HTR-8/SVneo (cell line): ENCODE measurements around the gene HSD3B7.
A peak's percentile ranks its signal among the peaks of the same experiment; 100 is the strongest.

Experiments
- DNase-seq: peaks from one replicate; pipeline ENCODE4 v3.0.0; 2011; ENCODE audit warnings: low spot score, mixed read lengths; ENCODE audit not compliant: insufficient read length
- FAIRE-seq: peaks from 2 replicates; lab custom pipeline; 2011; peaks lifted over from hg19 to GRCh38; lab: Jason Lieb, UNC

Gene HSD3B7

GRCh38 chr16:30980959-30981358, 4.0 kb upstream of the HSD3B7 start:
- FAIRE-seq (no peak), DNase-seq (no peak)

GRCh38 chr16:30982548-30983288, 2.3 kb upstream of the HSD3B7 start:
- DNase-seq (no peak), FAIRE-seq (no peak)

GRCh38 chr16:30983289-30983889, 1.6 kb upstream of the HSD3B7 start:
- DNase-seq (no peak), FAIRE-seq (no peak)

GRCh38 chr16:30983898-30984610, 953 bp upstream of the HSD3B7 start:
- no peak for DNase-seq
- FAIRE-seq: no peak

GRCh38 chr16:30985401-30986128, 558 bp downstream of the HSD3B7 start:
- FAIRE-seq (peak; percentile 90), DNase-seq (peak; percentile 51)

DNA sequence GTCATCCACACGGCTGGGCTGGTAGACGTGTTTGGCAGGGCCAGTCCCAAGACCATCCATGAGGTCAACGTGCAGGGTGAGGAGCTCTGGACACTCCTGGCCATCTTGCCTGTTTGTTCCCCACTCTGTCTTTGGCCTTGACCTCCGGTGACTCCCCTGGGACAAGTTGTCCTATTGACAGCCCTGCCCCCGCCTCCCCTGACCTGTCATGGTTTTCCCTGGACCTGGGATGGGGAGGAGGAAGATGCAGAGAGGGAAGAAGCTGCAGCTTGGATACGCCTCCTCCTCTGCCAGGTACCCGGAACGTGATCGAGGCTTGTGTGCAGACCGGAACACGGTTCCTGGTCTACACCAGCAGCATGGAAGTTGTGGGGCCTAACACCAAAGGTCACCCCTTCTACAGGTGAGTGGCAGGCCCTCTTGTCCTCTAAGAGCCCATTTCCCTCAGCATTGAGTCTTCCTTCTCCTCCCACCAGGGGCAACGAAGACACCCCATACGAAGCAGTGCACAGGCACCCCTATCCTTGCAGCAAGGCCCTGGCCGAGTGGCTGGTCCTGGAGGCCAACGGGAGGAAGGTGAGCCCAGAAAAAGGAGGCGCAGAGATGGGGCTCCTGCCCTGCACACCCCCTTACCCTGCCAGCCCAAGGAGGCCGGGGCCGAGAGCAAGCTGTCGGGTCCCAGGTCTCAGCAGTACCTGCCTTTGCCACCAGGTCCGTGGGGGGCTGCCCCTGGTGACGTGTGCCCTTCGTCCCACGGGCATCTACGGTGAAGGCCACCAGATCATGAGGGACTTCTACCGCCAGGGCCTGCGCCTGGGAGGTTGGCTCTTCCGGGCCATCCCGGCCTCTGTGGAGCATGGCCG, 1.4 kb downstream of the HSD3B7 start:
- FAIRE-seq: peak; percentile 77
- no peak for DNase-seq

GRCh38 chr16:30987581-30988190, 2.7 kb downstream of the HSD3B7 start:
- no peak for DNase-seq
- FAIRE-seq: no peak

DNA sequence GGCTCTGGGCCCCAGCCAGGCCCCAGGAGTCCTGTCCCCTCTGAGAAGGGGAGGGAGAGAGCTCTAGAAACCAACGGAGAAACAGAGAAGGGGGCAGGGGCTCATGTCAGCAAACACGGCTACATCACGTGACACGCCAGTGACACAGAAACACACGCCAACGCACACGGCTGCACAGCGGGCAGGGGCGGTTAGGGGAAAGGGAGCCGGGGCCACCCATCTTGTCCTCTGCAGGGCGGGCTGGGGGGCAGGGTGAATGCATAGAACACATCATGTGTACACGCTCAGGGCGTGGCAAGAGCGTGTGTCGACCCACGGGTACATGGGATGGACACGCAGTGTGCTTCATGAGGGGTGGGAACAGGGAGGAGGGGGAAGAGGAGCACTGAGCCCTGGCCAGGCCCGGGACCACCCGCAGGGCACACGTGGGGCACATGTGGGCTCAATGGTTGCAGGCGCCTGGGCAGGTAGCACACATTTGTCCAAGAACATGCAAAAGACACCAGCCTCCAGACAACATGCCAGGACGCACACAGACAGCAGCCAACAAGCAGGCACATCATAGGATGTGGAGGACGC, 4.6 kb downstream of the HSD3B7 start:
- DNase-seq (no peak), FAIRE-seq (no peak)

GRCh38 chr16:30990105-30990504, 5.1 kb downstream of the HSD3B7 start:
- FAIRE-seq: no peak
- DNase-seq: no peak

- no peak for DNase-seq
Observed at GRCh38 chr16:30991052-30991451, 6.0 kb downstream of the HSD3B7 start.

DNA sequence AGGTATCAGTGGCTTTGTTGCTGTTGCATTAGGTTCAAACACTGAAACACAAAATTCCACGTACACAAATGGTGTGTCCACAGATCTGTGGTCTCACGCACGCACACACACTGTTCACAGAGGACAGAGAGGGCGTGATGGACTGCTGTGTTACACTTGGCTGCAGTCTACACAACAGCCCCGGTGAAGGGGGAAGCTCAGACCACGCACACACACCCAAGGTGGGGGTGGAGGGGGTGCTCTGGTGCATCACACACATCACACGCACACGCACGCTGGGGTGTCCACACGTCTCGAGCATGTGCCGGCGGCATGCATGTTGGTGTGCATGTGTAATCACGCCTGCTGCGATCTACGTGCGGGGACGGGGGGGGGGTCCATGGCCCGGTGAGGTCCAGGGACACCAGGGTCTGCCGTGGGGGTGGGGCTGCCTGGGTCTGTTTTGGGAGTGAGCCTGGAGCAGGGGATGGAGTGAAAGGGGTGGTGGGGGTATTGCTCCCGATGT, 7.3 kb downstream of the HSD3B7 start:
- no peak for DNase-seq
- FAIRE-seq: peak; percentile 57

More at GRCh38 chr16:30991052-30991451, 6.0 kb downstream of the HSD3B7 start:
- FAIRE-seq: no peak

DNA sequence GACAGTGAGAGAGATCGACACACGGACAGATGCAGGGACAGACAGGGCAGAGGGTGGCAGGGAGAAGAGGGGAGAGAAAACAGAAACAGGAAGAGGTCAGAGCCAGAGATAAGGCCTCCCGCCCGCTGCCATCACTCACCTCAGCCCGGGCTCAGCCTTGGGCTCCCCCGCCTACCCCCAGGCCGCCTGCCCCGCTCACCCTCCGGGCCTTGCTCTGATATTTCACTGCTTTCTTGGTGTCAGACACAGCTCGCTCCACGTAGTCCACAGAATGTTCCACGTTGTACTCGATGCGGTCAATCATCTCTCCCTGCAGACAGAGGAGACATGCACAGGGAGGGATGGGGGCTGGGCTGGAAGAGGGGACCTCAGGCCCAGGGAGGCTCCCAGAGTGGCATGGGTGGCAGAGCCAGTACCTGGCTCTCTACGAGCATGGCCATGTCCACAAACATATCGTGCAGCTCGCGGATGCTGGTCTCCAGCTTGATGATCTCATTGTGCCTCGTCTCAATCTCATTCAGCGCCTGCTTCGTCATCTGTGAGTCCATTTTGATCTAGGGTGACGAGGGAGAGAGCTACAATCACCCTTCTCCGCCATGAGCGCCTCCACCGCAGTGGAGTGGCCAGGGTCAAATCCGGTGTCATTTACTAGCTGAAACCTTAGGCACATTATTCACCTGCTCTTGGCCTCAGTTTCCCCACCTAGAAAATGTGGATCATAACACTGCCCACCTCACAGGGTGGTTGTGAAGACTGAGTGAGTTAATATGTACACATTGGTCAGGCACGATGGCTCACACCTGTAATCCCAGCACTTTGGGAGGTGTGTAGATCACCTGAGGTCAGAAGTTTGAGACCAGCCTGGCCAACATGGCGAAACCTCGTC, 8.2 kb downstream of the HSD3B7 start:
- no peak for DNase-seq
- no peak for FAIRE-seq

DNA sequence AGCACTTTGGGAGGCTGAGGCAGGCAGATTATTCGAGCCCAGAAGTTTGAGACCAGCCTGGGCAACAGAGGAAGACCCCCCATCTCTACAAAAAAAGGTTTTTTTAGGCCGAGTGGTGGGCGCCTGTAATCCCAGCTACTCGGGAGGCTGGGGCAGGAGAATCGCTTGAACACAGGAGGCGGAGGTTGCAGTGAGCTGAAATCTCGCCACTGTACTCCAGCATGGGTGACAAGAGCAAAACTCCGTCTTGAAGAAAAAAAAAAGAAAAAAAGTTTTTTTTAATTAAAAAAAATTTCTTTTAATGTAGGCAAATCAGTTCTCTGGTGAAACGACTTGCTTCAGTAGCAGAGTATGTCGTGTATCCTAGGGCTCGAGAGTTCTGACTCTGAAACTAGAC, 10.9 kb downstream of the HSD3B7 start:
- no peak for FAIRE-seq
- no peak for DNase-seq

DNA sequence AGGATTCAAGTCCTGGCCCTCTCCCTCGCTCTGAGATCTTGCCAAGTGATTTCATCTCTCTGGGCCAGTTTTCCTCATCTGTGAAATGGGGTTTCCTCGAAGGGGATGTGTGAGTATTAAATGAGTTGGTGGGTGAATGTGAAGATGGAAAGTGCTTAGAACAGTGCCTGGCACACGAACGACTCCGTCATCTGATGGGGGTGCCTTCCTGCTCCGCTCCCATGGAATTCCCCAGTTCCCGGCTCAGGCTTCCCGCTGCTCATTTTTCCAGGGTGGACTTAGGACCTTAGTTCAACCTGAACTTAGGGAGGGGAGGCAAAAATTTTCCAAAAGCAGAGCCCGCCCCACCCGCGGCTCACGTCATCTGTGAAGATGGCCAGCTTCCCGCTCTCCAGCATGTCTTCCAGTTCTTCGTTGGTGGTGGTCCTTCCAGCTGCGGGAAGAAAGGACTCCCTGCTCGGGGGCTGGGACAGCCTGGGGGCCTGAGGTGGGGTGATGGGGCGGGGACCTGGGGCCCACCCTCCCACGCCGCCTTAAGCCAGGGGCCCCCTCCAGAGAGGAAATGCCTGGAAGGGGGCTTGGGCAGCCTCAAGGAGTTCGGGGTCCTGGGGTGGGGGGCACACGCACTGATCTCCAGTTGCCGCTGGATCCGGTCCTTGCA, 11.4 kb downstream of the HSD3B7 start:
- FAIRE-seq (no peak), DNase-seq (no peak)

DNA sequence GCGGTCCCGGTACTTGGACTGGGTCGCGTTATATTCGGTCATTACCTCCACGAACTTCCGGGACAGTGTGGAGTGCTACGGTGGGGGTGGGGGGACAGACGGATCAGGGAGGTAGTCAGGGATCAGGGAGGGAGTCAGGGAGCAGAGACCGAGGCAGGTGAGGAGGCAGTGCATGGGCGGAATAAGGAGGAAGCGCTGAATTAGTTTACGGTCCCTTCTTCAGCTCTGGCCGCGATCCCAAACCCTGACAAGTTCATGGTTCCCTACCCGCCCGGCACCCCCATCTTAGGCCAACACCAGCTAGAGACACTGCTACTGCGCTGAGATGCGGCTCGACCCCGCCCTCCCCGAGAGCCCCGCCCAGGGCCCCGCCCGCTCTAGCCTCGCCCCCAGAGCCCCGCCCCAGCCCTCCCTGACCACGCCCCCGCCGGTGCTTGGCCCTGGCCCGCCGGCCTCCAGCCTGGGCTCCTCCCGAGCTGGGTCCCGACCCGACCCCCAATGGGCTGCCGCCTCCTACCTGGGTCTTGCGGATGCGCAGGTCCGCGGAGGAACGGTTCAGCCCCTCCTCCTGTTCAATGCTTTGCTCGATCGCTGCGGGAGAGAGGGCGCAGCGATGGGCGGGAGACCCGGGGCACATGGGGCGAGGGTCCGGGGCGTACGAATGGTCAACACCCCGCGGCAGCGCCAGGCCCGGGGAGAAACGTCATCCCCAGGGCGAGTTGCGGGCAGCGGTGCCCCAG, 12.1 kb downstream of the HSD3B7 start:
- no peak for FAIRE-seq
- peak; percentile 82 for DNase-seq
